AG08395 (cell line): ENCODE results near the gene UPK3BL2.
"Not testable (repeated sequence)": the region's sequence is repeated elsewhere in the genome, so short reads cannot be mapped to it uniquely, and the experiment has no call there.

ENCODE experiments used
- DNase-seq: peaks from one replicate; pipeline ENCODE4 v3.0.0; 2012; ENCODE audit warnings: mixed read lengths, low spot score

Gene UPK3BL2

DNA sequence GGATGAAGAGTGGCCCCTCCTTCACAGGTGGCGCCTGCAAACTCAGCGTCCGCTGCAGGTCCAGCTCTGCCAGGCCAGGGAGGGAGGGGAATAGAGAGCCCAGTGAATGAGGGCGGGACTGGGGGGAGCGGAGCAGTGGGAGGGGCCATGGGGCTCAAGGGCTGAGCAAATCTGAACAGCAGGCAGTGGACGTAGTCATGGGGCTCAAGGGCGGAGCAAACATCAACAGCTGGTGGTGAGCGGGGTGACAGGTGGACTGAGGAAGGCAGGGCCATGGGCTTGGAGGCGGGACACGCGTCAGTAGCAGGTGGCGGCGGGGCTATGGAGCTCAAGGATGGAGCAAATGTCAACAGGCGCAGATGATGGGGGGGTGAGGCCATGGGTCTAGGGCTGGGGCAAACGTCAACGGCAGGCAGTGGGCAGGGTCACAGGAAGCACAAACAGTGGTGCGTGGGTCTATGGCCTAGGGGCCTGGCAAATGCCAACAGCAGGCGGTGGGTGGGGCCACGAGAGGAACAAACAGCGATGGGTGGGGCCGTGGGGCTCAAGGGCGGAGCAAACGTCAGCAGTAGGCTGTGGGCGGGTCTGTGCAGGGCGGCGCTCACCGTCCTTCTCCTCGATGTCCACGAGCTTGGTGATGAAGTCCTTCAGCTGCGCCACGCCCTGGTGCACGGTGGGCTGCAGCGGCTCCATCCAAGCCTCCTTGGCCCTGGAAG, 50.1 kb downstream of the UPK3BL2 start:
- DNase-seq = not testable (repeated sequence)

GRCh38 chr7:102490529-102491075, 52.9 kb downstream of the UPK3BL2 start:
- not testable (repeated sequence) for DNase-seq
